ENCODE measurements around the gene TMEM258. TPM values are rescaled to one million over a fixed set of nuclear protein-coding genes. Genes with fewer than 3 reads are reported as not detected.
A peak's percentile ranks its signal among the peaks of the same experiment; 100 is the strongest.

The TMEM258 gene
- total and polyA plus RNA-seq, 9 of the 15 experiments (the other 6 are each of a cell fraction or from before 2014, with no cell fraction given), result 97.2 to 856 (median 231) TPM

DNA sequence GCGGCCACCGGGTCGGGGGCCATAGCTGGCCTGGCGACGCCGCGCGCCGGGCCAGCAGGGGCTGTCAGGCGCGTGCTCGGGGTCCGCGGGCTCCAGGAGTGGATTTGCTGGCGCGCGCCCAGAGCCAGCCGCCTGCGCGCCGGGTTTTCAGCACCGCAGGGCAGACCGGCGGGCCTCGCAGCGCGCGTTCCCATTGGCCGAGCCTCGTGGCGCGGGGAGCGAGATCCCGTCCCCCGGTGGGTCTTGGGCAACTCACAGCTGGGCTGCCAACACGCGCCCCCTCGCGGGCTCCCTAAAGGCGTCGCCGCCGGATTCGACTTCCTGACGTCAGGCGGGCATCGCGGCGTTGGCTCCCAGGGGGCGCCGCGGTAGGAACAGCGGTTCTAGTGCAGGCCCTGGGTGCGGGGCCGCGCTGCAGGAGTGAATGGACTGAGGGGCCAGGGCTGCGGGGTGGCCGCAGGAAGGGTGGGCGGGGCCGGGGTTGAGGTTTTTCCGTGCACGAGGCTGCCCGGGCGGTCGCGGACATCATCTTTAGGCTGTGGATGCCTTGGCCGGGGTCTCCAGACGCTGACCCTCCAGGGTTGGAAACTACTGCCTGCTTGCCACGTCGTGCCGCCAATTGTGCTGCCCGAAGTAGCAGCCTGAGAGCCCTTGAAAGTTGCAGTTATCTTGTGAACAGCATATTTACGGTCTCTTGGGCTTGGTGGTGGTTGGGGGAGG lies 24.5 kb upstream of the TMEM258 start, which contains the start of gene FADS1 (continued):
- TF ChIP-seq, protein P1, sequence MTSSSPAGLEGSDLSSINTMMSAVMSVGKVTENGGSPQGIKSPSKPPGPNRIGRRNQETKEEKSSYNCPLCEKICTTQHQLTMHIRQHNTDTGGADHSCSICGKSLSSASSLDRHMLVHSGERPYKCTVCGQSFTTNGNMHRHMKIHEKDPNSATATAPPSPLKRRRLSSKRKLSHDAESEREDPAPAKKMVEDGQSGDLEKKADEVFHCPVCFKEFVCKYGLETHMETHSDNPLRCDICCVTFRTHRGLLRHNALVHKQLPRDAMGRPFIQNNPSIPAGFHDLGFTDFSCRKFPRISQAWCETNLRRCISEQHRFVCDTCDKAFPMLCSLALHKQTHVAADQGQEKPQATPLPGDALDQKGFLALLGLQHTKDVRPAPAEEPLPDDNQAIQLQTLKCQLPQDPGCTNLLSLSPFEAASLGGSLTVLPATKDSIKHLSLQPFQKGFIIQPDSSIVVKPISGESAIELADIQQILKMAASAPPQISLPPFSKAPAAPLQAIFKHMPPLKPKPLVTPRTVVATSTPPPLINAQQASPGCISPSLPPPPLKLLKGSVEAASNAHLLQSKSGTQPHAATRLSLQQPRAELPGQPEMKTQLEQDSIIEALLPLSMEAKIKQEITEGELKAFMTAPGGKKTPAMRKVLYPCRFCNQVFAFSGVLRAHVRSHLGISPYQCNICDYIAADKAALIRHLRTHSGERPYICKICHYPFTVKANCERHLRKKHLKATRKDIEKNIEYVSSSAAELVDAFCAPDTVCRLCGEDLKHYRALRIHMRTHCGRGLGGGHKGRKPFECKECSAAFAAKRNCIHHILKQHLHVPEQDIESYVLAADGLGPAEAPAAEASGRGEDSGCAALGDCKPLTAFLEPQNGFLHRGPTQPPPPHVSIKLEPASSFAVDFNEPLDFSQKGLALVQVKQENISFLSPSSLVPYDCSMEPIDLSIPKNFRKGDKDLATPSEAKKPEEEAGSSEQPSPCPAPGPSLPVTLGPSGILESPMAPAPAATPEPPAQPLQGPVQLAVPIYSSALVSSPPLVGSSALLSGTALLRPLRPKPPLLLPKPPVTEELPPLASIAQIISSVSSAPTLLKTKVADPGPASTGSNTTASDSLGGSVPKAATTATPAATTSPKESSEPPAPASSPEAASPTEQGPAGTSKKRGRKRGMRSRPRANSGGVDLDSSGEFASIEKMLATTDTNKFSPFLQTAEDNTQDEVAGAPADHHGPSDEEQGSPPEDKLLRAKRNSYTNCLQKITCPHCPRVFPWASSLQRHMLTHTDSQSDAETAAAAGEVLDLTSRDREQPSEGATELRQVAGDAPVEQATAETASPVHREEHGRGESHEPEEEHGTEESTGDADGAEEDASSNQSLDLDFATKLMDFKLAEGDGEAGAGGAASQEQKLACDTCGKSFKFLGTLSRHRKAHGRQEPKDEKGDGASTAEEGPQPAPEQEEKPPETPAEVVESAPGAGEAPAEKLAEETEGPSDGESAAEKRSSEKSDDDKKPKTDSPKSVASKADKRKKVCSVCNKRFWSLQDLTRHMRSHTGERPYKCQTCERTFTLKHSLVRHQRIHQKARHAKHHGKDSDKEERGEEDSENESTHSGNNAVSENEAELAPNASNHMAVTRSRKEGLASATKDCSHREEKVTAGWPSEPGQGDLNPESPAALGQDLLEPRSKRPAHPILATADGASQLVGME (CRISPR knock-in tag; IDR thresholded peaks at IDR 0.05), result peak; percentile 85; the same call in 1 of the 2 replicates
- no peak for TF ChIP-seq ID3 (CRISPR knock-in tag; IDR thresholded peaks at IDR 0.05)
- TF ChIP-seq ID3 (tag; IDR thresholded peaks at IDR 0.05), result peak; percentile 69; the same call in 1 of the 2 replicates
- TF ChIP-seq HNRNPK (IDR thresholded peaks at IDR 0.05; ENCODE audit: low read depth, low read length, poor library complexity, severe bottlenecking), result peak; percentile 96
- no peak for TF ChIP-seq CHD7 (IDR thresholded peaks at IDR 0.05; ENCODE audit: low read depth, low read length)
- no peak for TF ChIP-seq ZBTB26 (CRISPR knock-in tag; IDR thresholded peaks at IDR 0.05)
- TF ChIP-seq RBFOX2 (IDR thresholded peaks at IDR 0.05; ENCODE audit: low read depth, low read length), result peak; percentile 91

Data from K562 (cell line).